Panc1 (cell line): ENCODE data around the gene CHL1.

Source experiments
- CTCF ChIP-seq: fragments of 450-650 bp; IDR thresholded peaks from 2 replicates; pipeline ENCODE4 v1.5.1; 2017; ENCODE audit warnings: mild to moderate bottlenecking
- POLR2AphosphoS5 ChIP-seq: IDR thresholded peaks from 2 replicates; pipeline ENCODE4 v1.6.1; 2012; ENCODE audit warnings: mild to moderate bottlenecking, low read depth, low read length, moderate library complexity
- SIN3A ChIP-seq: IDR thresholded peaks from 2 replicates; pipeline ENCODE4 v1.6.1; 2012; ENCODE audit warnings: low read depth, mild to moderate bottlenecking, low read length, moderate library complexity, borderline replicate concordance; ENCODE audit not compliant: insufficient read depth
- TCF7L2 ChIP-seq: IDR thresholded peaks from 2 replicates; pipeline ENCODE4 v1.6.1; 2011; ENCODE audit warnings: mild to moderate bottlenecking, low read depth, low read length, inconsistent platforms
- TF ChIP-seq, protein P1 (sequence below), 2 experiments: IDR thresholded peaks; 2 replicates each; pipeline ENCODE4 v1.6.1; 2011 to 2012; ENCODE audit warnings: low read depth in 2 of 2, control low read depth in 1 of 2, low read length in 1 of 2, mild to moderate bottlenecking in 1 of 2, moderate library complexity in 1 of 2; ENCODE audit not compliant: insufficient read depth in 1 of 2

- TF ChIP-seq CTCF (no peak), TCF7L2 (no peak), POLR2AphosphoS5 (no peak), SIN3A (no peak)
- TF ChIP-seq, protein P1, sequence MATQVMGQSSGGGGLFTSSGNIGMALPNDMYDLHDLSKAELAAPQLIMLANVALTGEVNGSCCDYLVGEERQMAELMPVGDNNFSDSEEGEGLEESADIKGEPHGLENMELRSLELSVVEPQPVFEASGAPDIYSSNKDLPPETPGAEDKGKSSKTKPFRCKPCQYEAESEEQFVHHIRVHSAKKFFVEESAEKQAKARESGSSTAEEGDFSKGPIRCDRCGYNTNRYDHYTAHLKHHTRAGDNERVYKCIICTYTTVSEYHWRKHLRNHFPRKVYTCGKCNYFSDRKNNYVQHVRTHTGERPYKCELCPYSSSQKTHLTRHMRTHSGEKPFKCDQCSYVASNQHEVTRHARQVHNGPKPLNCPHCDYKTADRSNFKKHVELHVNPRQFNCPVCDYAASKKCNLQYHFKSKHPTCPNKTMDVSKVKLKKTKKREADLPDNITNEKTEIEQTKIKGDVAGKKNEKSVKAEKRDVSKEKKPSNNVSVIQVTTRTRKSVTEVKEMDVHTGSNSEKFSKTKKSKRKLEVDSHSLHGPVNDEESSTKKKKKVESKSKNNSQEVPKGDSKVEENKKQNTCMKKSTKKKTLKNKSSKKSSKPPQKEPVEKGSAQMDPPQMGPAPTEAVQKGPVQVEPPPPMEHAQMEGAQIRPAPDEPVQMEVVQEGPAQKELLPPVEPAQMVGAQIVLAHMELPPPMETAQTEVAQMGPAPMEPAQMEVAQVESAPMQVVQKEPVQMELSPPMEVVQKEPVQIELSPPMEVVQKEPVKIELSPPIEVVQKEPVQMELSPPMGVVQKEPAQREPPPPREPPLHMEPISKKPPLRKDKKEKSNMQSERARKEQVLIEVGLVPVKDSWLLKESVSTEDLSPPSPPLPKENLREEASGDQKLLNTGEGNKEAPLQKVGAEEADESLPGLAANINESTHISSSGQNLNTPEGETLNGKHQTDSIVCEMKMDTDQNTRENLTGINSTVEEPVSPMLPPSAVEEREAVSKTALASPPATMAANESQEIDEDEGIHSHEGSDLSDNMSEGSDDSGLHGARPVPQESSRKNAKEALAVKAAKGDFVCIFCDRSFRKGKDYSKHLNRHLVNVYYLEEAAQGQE (IDR thresholded peaks at IDR 0.05; ENCODE audit: insufficient read depth in 1 of 2, low read depth in 2 of 2, low read length in 1 of 2) = no peak
Measured at GRCh38 chr3:347581-347980, 151.0 kb downstream of the CHL1 start.
